ENCODE results near the gene BHMT.

BHMT gene, protein sequence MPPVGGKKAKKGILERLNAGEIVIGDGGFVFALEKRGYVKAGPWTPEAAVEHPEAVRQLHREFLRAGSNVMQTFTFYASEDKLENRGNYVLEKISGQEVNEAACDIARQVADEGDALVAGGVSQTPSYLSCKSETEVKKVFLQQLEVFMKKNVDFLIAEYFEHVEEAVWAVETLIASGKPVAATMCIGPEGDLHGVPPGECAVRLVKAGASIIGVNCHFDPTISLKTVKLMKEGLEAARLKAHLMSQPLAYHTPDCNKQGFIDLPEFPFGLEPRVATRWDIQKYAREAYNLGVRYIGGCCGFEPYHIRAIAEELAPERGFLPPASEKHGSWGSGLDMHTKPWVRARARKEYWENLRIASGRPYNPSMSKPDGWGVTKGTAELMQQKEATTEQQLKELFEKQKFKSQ

GRCh38 chr5:79111387-79111959, at the start of gene BHMT:
BHMT (plus strand) TSS chr5:79111809; CDS start chr5:79111886, 77 bp downstream.
- DNase-seq = no peak

GRCh38 chr5:79062436-79062835, 49.2 kb upstream of the BHMT start:
- no peak for DNase-seq

DNA sequence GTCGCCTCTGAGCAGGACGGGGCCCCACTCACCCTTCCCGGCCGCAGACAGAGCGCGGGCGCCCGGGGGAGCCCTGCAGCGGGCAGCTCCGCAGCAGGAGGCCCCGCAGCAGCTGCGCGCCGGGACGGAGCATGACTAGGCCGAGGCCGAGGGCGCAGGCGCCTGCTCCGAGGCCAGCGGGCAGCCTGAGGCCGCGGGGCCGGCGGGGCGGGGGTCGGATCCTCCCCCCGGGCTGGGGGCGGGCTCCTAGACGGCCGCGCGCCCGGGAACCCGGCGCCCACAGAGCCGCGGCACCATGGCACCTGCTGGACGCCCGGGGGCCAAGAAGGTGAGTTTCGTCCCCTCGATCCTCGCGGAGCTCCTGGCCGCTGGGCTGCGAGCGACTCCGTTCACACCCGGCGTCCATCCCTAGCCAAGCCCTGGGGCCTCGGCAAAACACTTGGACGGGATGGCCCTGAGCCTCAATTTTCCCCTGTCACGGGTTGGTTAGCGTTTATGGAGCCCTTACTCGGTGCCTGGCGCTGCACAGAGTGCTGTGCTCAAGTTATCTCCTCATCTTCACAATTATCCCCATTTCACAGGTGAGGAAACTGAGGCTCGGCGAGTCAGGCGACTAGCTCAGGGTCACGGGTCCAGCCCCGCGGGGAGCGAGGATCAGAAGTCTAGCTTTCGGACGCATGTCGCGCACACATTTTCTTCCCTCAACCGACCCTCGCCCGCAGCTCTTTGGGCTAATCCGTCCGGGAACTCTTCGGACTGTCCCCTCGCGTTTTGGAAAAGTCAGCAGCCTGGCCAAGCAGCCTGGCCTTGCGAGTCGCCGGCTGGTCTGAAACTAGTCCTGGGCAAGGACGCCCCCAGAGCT, 41.9 kb upstream of the BHMT start, which contains the start of the genes BHMT2 and DMGDH:
Gene BHMT2 (plus strand): TSS at position 280 of the 862 bp plus-strand sequence. CDS start 16 bp downstream, at position 296.
Gene DMGDH (minus strand): TSS at position 187 of the 862 bp plus-strand sequence. CDS start 54 bp downstream, at position 133.
- DNase-seq = no peak

DNA sequence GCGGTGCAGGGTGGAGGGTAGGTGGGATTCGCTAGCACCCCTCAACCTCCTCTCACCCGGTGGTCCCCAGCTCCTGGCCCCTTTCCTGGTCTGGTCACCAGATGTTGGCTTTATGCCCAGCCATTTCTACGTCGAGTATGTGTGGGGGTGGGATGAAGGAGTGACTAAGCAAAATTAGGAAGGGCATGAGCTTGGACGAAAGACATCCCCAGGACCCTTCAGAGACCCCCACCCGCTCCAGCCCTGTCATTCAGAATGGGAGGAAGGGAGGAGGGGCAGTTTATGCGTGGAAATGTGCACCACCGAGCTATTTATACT, 41.3 kb upstream of the BHMT start:
- no peak for DNase-seq

DNA sequence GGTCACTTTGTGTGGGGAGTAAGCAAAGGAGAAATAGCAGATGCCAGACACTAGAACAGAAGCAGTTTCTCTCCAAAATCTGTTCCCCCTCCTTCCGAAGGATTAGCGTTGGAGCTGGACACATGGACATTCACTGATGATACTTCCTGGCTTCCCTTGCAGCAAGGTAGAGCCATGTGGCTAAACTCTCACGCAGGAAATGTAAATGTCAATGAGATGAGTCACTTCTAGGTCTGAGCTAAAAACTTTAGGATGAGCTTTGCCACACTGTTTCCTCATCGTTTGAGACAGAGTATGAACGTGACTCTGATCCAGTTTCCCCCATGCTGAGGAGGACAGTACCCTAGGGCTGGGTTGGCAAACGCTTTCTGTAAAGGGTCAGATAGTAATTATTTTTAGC, 37.0 kb upstream of the BHMT start:
- no peak for DNase-seq

DNA sequence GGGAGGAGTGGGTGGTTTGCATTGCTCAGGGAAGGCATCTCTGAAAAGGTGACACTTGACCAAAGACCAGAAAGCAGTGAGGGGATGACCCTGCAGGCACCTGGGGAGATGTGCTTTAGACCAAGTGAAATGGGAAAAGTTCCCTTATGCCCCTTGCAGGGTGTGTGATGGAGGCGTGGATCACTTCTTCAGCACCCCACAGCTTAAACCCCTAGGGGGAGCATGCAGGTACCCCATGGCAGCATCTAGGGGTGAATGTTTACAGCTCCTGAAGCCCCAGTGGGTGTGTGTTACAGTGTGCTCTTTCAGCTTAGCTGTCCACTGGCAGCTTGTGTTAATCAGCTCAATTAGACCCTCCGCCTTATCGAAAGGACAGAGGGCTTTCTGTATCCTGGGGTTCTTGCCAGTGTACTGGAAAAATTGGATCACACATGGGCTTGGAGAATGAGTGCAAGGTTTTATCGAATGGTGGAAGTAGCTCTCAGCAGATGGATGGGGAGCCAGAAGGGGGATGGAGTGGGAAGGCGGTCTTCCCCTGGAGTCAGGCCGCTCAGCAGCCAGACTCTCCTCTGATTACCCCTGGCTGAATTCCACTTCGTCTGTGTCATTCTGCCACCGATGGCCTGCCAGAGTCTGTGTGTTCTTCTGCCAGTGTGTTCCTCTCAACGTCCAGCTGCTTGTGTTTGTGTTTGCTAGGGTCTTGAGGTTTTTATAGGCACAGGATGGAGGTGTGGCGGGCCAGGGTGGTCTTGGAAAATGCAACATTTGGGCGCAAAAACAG, 35.8 kb upstream of the BHMT start:
- DNase-seq = no peak

DNA sequence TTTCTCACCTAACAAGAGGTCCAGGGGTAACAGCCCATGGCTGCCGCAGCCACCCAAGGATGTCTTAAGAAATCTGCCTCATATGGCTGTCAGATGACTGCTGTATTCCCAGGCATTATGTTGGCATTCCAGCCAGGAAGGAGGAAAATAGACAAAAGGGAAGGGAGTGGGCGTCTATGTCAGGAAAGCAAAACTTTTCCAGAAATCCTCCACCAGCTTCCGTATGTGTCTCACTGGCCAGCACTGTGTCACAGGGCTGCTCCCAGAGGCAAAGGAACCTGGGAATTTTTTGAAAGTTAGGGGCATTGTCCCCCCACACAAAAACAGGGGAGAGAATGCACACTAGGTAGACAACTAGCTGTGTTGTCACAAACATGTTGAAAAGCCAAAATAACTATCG, 34.8 kb upstream of the BHMT start:
- DNase-seq = no peak

DNA sequence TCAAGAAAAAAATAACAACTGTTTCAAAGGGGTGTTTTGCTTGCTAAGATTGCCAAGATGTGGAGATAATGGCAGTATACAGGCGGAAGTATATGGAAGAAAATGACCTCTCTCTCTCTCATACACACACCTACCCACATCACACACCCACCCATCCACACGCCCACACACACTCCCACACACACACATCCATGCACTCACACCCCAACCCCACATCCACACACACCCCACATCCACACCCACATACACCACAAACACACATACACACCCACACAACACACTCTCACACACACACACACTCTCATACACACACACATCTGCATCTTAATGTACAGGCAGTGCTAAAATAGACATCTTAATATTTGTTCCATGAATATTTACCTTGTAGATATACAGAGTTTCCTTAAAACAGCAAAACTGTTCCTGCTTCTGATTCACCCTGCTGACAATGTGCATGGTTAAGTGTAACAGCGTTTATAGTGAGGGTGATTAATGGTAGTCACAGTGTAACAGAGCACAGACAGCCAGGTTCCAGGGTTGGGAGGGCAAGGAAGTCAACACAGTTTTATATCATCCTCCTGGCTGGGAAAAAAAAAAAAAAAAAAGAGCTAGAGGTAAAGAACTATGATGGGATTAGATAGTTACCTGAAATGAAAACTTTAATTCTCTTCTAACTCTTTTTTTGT, 33.8 kb upstream of the BHMT start:
- DNase-seq = no peak

DNA sequence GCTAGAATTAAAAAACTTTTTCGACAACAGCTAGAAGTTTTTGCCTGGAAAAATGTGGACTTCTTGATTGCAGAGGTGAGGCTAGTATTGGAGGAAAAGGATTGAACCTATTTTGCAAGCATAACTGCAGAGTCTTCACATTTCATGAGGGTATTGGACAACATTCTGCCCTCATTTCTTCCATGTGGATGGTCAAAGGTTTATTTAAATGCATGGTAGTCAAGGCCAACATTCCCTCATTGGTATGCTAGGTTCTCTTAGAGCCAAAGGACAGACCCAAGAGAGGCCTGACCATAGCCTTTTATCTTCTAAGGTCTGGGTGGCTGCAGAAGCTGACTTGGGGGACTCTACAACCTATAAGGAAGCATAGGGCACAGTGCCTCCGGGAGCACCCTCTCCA, 30.8 kb upstream of the BHMT start:
- no peak for DNase-seq

DNA sequence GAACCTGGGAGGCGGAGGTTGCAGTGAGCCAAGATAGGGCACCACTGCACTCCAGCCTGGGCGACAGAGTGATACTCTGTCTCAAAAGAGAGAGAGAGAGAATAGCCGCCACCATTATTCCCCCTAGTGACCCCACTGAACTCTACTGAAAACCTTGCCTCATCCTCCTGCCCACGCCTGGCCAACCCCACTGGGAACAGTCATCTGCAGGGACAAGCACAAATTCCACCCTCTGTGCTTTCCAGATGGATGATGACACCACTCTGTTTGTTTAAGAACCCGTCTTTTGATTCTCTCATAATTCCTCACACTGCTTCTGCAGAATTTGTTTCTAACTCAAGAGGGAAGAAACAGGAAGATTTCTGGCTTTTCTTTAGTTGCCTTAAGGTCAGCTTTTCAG, 29.8 kb upstream of the BHMT start:
- DNase-seq = no peak

GRCh38 chr5:79086116-79086515, 25.5 kb upstream of the BHMT start:
- no peak for DNase-seq

DNA sequence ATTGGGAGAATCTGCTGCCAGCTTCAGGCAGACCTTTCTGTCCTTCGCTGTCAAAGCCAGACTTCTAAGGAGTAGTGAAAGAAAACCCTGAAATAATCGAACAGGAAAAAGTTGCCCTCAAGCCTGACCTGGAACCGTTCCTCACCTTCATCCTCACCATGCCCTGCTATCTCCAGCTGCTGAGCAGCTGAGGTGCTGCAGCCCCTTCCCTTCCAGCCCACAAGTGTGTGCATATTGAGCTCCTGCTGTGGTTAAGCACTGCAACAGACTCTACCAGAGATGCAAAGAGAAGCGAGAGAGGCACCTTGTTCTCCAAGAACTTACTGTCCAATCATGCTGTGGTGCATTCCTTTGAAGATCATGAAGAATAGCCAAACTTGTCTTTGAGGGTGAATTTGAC, 23.1 kb upstream of the BHMT start:
- DNase-seq = no peak

- DNase-seq = no peak
Observed at GRCh38 chr5:79091064-79091463, 20.5 kb upstream of the BHMT start.

- no peak for DNase-seq
Observed at GRCh38 chr5:79093762-79094161, 17.8 kb upstream of the BHMT start.

- DNase-seq = no peak
Observed at GRCh38 chr5:79105868-79106267, 5.7 kb upstream of the BHMT start.

DNA sequence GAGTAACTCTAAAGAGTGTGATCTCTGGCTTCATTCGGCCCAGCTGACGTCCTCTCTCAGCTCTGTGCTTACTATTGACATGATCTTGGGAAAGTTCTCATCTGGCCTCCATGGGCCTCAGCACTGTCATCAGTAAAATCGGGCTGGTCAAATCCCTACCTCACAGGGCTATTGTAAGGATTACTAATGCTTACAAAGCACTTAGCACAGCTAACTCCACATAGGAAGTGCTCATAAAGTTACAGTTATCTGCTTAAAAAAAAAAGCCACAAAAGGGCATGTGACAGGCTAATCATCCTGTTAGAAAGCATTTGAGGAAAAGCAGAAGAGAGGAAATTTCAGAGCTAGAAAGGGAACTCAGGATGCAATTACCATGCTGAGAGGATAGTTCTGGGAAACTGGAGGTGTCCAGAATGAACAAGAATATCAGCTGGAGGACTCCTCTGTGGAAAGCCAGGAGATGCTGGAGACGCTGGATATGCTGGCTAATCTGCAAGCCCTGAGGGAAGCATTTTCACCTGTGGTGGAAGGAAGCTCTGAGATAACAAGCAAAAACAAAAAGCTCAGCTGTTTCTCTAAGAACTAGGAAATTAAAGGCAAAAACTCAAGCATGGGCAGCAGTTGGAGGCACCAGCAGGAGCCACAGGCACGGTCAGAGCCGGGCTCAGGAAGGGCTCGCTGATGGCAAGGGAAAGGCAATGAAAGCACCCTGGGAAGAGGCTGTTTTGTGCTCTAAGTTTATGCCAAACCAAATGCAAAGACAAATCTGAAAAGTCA, 4.4 kb upstream of the BHMT start:
- no peak for DNase-seq

- no peak for DNase-seq
Observed at GRCh38 chr5:79108086-79108485, 3.5 kb upstream of the BHMT start.

DNA sequence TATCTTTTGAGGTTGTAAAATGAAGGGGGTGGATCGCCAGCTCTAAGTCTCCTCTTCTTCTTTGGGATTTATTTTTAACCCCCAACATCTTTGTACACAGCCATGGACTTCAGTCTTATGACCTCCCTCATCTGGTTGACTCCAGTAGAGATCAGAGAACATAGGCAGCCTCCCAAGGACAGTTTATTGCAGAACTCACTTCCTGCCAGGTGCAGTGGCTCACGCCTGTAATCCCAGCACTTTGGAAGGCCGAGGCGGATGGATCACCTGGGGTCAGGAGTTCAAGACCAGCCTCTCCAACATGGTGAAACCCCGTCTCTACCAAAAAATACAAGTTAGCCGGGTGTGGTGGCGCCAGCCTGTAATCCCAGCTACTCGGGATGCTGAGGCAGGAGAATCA, 2.8 kb upstream of the BHMT start:
- DNase-seq = no peak

GRCh38 chr5:79109527-79110492, 1.8 kb upstream of the BHMT start:
- DNase-seq = no peak
